GM18858 (cell line): ENCODE results near the gene USP7.
"Not testable (repeated sequence)": the region's sequence is repeated elsewhere in the genome, so short reads cannot be mapped to it uniquely, and the experiment has no call there.

Experiments
- ATAC-seq: cut with Tn5 transposase; IDR thresholded peaks from one replicate; pipeline ENCODE4 v1.9.1; 2021; ENCODE audit not compliant: unreplicated experiment

The USP7 gene

GRCh38 chr16:8926827-8927226 is 36.9 kb downstream of the USP7 start:
- ATAC-seq = no peak

- no peak for ATAC-seq
Measured at GRCh38 chr16:8925455-8925854, 38.3 kb downstream of the USP7 start.

- ATAC-seq = no peak
Measured at GRCh38 chr16:8924214-8924613, 39.5 kb downstream of the USP7 start.

GRCh38 chr16:8923199-8923598 is 40.5 kb downstream of the USP7 start:
- ATAC-seq = no peak

- no peak for ATAC-seq
Measured at GRCh38 chr16:8921347-8921984, 42.2 kb downstream of the USP7 start.

- ATAC-seq = no peak
Measured at GRCh38 chr16:8920645-8921346, 42.9 kb downstream of the USP7 start.

- ATAC-seq = no peak
Measured at GRCh38 chr16:8919934-8920462, 43.7 kb downstream of the USP7 start.

- no peak for ATAC-seq
Measured at GRCh38 chr16:8919089-8919933, 44.4 kb downstream of the USP7 start.

- ATAC-seq = not testable (repeated sequence)
Measured at GRCh38 chr16:8917336-8917735, 46.4 kb downstream of the USP7 start.

- ATAC-seq = no peak
Measured at GRCh38 chr16:8916541-8917225, 47.0 kb downstream of the USP7 start.

- ATAC-seq = no peak
Measured at GRCh38 chr16:8915722-8916301, 47.9 kb downstream of the USP7 start.

GRCh38 chr16:8914098-8914497 is 49.6 kb downstream of the USP7 start:
- no peak for ATAC-seq

GRCh38 chr16:8912793-8913192 is 50.9 kb downstream of the USP7 start:
- no peak for ATAC-seq

GRCh38 chr16:8910811-8911210 is 52.9 kb downstream of the USP7 start:
- ATAC-seq = no peak

- no peak for ATAC-seq
Measured at GRCh38 chr16:8908810-8909468, 54.8 kb downstream of the USP7 start.

- no peak for ATAC-seq
Measured at GRCh38 chr16:8907096-8907495, 56.6 kb downstream of the USP7 start.

GRCh38 chr16:8905795-8906591 is 57.7 kb downstream of the USP7 start:
- ATAC-seq = no peak

GRCh38 chr16:8905168-8905762 is 58.4 kb downstream of the USP7 start:
- no peak for ATAC-seq

- no peak for ATAC-seq
Measured at GRCh38 chr16:8904018-8904430, 59.7 kb downstream of the USP7 start.
